HG02588 (cell line): ENCODE data around the gene BSND.

Source experiments
- ATAC-seq: cut with Tn5 transposase; IDR thresholded peaks from one replicate; pipeline ENCODE4 v1.9.1; 2021; ENCODE audit warnings: mild to moderate bottlenecking, moderate library complexity; ENCODE audit not compliant: unreplicated experiment

Gene BSND

GRCh38 chr1:55060133-55060999, 61.6 kb downstream of the BSND start:
- peak; percentile 63 for ATAC-seq

GRCh38 chr1:55061000-55061705, 62.4 kb downstream of the BSND start:
- no peak for ATAC-seq
